ENCODE results near the gene ALDH3B1.

The ALDH3B1 gene

GRCh38 chr11:68047437-68048290, 37.5 kb downstream of the ALDH3B1 start:
- DNase-seq = no peak

- DNase-seq = no peak
Measured at GRCh38 chr11:68048681-68049508, 38.8 kb downstream of the ALDH3B1 start.

GRCh38 chr11:68049509-68050370, 39.6 kb downstream of the ALDH3B1 start:
- no peak for DNase-seq

- DNase-seq = no peak
Measured at GRCh38 chr11:68050371-68050841, 40.3 kb downstream of the ALDH3B1 start.

GRCh38 chr11:68051191-68052136, 41.3 kb downstream of the ALDH3B1 start:
- peak; percentile 63 for DNase-seq

- no peak for DNase-seq
Measured at GRCh38 chr11:68052137-68052873, 42.2 kb downstream of the ALDH3B1 start.

- DNase-seq = no peak
Measured at GRCh38 chr11:68053117-68053516, 43.0 kb downstream of the ALDH3B1 start.

- no peak for DNase-seq
Measured at GRCh38 chr11:68053981-68054812, 44.1 kb downstream of the ALDH3B1 start.

- DNase-seq = no peak
Measured at GRCh38 chr11:68056317-68057285, 46.5 kb downstream of the ALDH3B1 start.

GRCh38 chr11:68057807-68058206, 47.7 kb downstream of the ALDH3B1 start:
- DNase-seq = no peak

GRCh38 chr11:68061508-68061907, 51.4 kb downstream of the ALDH3B1 start:
- DNase-seq = no peak

GRCh38 chr11:68064926-68065325, 54.8 kb downstream of the ALDH3B1 start:
- no peak for DNase-seq

- no peak for DNase-seq
Measured at GRCh38 chr11:68065841-68066240, 55.7 kb downstream of the ALDH3B1 start.

GRCh38 chr11:68066742-68067141, 56.6 kb downstream of the ALDH3B1 start:
- DNase-seq = no peak

GRCh38 chr11:68067991-68068390, 57.9 kb downstream of the ALDH3B1 start:
- no peak for DNase-seq

GRCh38 chr11:68071281-68072048, 61.3 kb downstream of the ALDH3B1 start:
- DNase-seq = no peak

GRCh38 chr11:68074584-68075352, 64.6 kb downstream of the ALDH3B1 start:
- DNase-seq = no peak
